Hepatocyte (in vitro differentiated cells): Measurements from ENCODE around the gene LHX1. TPM values are rescaled to one million over a fixed set of nuclear protein-coding genes. Genes with fewer than 3 reads are reported as not detected.

Experiments used
- DNase-seq: peaks from one replicate; pipeline ENCODE4 v3.0.0-alpha.2; 2016; ENCODE audit warnings: low spot score
- H2AFZ ChIP-seq: fragments of 200-600 bp; sonication (generic); 2 replicates; pipeline ENCODE4 v1.6.0; 2016; ENCODE audit warnings: antibody characterized with exemption, mild to moderate bottlenecking
- H3K27ac ChIP-seq: fragments of 200-600 bp; sonication (generic); 2 replicates; pipeline ENCODE4 v1.5.1; 2016; ENCODE audit warnings: mild to moderate bottlenecking
- H3K27me3 ChIP-seq: fragments of 200-600 bp; sonication (generic); 2 replicates; pipeline ENCODE4 v1.6.1; 2016
- H3K36me3 ChIP-seq: fragments of 200-600 bp; sonication (generic); replicated peaks from 2 replicates; pipeline ENCODE4 v1.5.1; 2016; ENCODE audit warnings: low read depth; ENCODE audit not compliant: insufficient read depth
- H3K4me1 ChIP-seq: fragments of 200-600 bp; sonication (generic); 2 replicates; pipeline ENCODE4 v1.5.1; 2016; ENCODE audit warnings: mild to moderate bottlenecking, moderate library complexity; ENCODE audit not compliant: insufficient read depth
- H3K4me2 ChIP-seq: fragments of 200-600 bp; sonication (generic); 2 replicates; pipeline ENCODE4 v1.6.0; 2016
- H3K4me3 ChIP-seq: fragments of 200-600 bp; sonication (generic); 2 replicates; pipeline ENCODE4 v1.5.1; 2016; ENCODE audit warnings: mild to moderate bottlenecking
- H3K79me2 ChIP-seq: fragments of 200-600 bp; sonication (generic); 2 replicates; pipeline ENCODE4 v1.6.0; 2017; ENCODE audit warnings: mild to moderate bottlenecking
- H3K9me2 ChIP-seq: fragments of 200-600 bp; sonication (generic); replicated peaks from 2 replicates; pipeline ENCODE4 v1.6.0; 2017; ENCODE audit warnings: mild to moderate bottlenecking; ENCODE audit not compliant: insufficient read depth
- H3K9me3 ChIP-seq: fragments of 200-600 bp; sonication (generic); 2 replicates; pipeline ENCODE4 v1.5.1; 2016; ENCODE audit warnings: low read depth, mild to moderate bottlenecking
- H4K20me1 ChIP-seq: fragments of 200-600 bp; sonication (generic); 2 replicates; pipeline ENCODE4 v1.6.0; 2016; ENCODE audit warnings: mild to moderate bottlenecking; ENCODE audit not compliant: insufficient read depth, poor library complexity, severe bottlenecking
- EZH2 ChIP-seq: fragments of 200-600 bp; sonication (generic); IDR thresholded peaks from 2 replicates; pipeline ENCODE4 v1.6.1; 2016; ENCODE audit warnings: antibody characterized with exemption, mild to moderate bottlenecking, borderline replicate concordance
- EZH2phosphoT487 ChIP-seq: fragments of 200-600 bp; sonication (generic); IDR thresholded peaks from one replicate; pipeline ENCODE4 v1.6.1; 2018; ENCODE audit warnings: antibody characterized with exemption, mild to moderate bottlenecking, low read depth, moderate library complexity; ENCODE audit not compliant: unreplicated experiment, severe bottlenecking
- WGBS: methylation state at CpG from one replicate; pipeline ENCODE4 v1.1.6; 2016; ENCODE audit warnings: low lambda C conversion rate; ENCODE audit errors: missing lambda C conversion rate; 5-methylcytosine and 5-hydroxymethylcytosine counted together
- polyA plus RNA-seq: library from polyadenylated mRNA; unstranded; fragments of >200 nt; fragmentation: Nextera tagmentation; extraction: Ambion mirVana; gene quantifications from 2 replicates; pipeline ENCODE4 v1.2.1, GENCODE V29; 2016
- total RNA-seq: library from RNA; depleted of rRNA; stranded (reverse); fragments of >200 nt; gene quantifications from 2 replicates; pipeline ENCODE4 v1.2.3, GENCODE V29; 2014
- TF ChIP-seq, protein P1 (sequence below): fragments of 200-600 bp; sonication (generic); IDR thresholded peaks from 2 replicates; pipeline ENCODE4 v1.5.1; 2016; ENCODE audit warnings: antibody characterized with exemption, mild to moderate bottlenecking; ENCODE audit not compliant: poor library complexity

The LHX1 gene
- total and polyA plus RNA-seq, 2 experiments from 2014 or later = 0.35 TPM; not detected in 1

DNA sequence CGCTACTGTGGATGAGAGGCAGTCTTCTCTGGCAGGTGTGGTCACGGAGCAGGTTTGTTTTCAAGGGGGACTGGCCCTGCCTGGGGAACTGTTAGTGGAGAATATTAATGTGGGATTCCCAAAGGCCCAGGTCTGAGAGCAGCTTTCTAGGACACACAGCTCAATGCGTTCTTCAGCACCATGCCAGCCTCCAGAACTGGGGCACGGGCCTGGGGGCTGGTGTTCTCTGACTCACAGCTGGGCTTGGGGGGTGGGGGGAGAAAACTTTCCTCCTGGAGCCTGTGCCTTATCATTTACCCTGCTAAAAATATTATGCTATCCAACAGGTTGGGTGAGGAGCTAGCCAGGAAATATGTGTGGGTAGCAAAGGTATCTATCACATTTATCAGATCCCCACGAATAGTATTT, 13.5 kb upstream of the LHX1 start:
- H3K27me3 ChIP-seq = peaks cover 29% of the 10 kb centered on the region
- H3K79me2 ChIP-seq = no peaks in the 10 kb centered on the region
- DNase-seq = no peak
- no peaks in the 10 kb centered on the region for H4K20me1 ChIP-seq
- no peaks in the 10 kb centered on the region for H3K9me3 ChIP-seq
- TF ChIP-seq, protein P1, sequence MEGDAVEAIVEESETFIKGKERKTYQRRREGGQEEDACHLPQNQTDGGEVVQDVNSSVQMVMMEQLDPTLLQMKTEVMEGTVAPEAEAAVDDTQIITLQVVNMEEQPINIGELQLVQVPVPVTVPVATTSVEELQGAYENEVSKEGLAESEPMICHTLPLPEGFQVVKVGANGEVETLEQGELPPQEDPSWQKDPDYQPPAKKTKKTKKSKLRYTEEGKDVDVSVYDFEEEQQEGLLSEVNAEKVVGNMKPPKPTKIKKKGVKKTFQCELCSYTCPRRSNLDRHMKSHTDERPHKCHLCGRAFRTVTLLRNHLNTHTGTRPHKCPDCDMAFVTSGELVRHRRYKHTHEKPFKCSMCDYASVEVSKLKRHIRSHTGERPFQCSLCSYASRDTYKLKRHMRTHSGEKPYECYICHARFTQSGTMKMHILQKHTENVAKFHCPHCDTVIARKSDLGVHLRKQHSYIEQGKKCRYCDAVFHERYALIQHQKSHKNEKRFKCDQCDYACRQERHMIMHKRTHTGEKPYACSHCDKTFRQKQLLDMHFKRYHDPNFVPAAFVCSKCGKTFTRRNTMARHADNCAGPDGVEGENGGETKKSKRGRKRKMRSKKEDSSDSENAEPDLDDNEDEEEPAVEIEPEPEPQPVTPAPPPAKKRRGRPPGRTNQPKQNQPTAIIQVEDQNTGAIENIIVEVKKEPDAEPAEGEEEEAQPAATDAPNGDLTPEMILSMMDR = no peak
- TF ChIP-seq EZH2 = no peak
- TF ChIP-seq EZH2phosphoT487 = no peak
- no peak overlapping the region for H3K4me3 ChIP-seq
- no peak overlapping the region for H3K4me2 ChIP-seq
- no peak overlapping the region for H2AFZ ChIP-seq
- H3K27ac ChIP-seq = no peak overlapping the region
- peaks cover 16% of the 10 kb centered on the region for H3K4me1 ChIP-seq
- no peaks in the 10 kb centered on the region for H3K36me3 ChIP-seq
- whole genome bisulfite sequencing = 65% methylated on average over 5 of the region's 5 CpGs
- H3K9me2 ChIP-seq = no peaks in the 10 kb centered on the region

DNA sequence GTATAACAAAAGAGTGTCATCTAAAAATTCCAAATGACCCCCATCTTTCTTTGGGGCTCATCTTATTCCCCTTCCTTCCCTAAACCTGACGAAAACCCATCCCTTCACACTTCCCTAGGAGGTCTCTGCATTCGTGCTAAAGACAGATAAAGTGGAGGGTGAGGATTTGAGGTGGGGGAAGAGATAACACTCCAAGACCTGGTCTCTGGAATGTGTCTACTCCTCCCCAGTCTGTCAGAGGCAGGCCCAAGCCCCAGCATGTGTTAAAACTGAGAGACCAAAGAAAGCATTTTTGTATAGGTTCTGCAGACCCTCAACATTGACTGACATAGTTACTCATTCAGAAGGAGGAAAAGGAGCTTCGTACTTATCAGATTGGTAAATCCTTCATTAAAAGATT, 11.0 kb upstream of the LHX1 start:
- H2AFZ ChIP-seq = no peak overlapping the region
- peaks cover 13% of the 10 kb centered on the region for H3K4me1 ChIP-seq
- H3K9me3 ChIP-seq = no peaks in the 10 kb centered on the region
- H3K36me3 ChIP-seq = no peaks in the 10 kb centered on the region
- H3K4me3 ChIP-seq = no peak overlapping the region
- TF ChIP-seq EZH2 = no peak
- TF ChIP-seq, protein P1 = no peak
- peaks cover 49% of the 10 kb centered on the region for H3K27me3 ChIP-seq
- no peaks in the 10 kb centered on the region for H3K9me2 ChIP-seq
- WGBS = 56% methylated on average over 3 of the region's 3 CpGs
- H3K27ac ChIP-seq = no peak overlapping the region
- H3K79me2 ChIP-seq = no peaks in the 10 kb centered on the region
- DNase-seq = no peak
- H4K20me1 ChIP-seq = no peaks in the 10 kb centered on the region
- H3K4me2 ChIP-seq = no peak overlapping the region

DNA sequence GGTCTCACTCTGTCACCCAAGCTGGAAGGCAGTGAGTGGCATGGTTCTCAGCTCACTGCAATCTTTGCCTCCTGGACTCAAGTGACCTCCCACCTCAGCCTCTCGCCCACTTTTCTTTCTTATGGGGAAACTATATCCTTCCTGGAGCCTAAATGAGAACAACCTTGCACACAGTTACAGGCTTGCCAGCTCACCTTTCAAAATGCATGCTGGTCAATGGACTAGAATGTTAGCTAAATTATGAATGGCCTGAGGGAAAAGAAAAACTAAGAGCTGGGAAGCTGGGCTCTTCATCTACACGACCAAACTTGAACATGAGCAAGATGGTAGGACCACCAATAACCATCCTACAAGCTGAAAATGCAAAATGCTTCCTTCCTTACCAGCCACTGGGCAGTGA, 10.6 kb upstream of the LHX1 start:
- Histone ChIP-seq H4K20me1 (no peaks in the 10 kb centered on the region), H3K79me2 (no peaks in the 10 kb centered on the region), H3K27me3 (peaks cover 54% of the 10 kb centered on the region), H3K4me2 (no peak overlapping the region), H3K9me3 (no peaks in the 10 kb centered on the region), H3K36me3 (no peaks in the 10 kb centered on the region), H3K9me2 (no peaks in the 10 kb centered on the region), H3K27ac (no peak overlapping the region), H3K4me1 (peaks cover 13% of the 10 kb centered on the region), H3K4me3 (no peak overlapping the region), H2AFZ (no peak overlapping the region)
- TF ChIP-seq, protein P1 = no peak
- TF ChIP-seq EZH2 (no peak), EZH2phosphoT487 (no peak)
- DNase-seq = no peak
- 77% methylated on average over 2 of the region's 2 CpGs for WGBS
